Measurements from ENCODE around the gene GNG12.

The GNG12 gene

GRCh38 chr1:67855444-67855843 lies 22.2 kb upstream of the GNG12 start:
- Histone ChIP-seq H3K4me3 (ENCODE audit: low read length) (no peak overlapping the region), H3K27ac (ENCODE audit: low read depth, low read length) (no peak overlapping the region), H3K4me1 (ENCODE audit: control insufficient read depth, insufficient read depth, low read length) (peaks cover 2% of the 10 kb centered on the region)

GRCh38 chr1:67853704-67854103 lies 20.4 kb upstream of the GNG12 start:
- no peaks in the 10 kb centered on the region for H3K27me3 ChIP-seq (ENCODE audit: control insufficient read depth, insufficient read depth, low read length)
- H3K36me3 ChIP-seq (ENCODE audit: control insufficient read depth, insufficient read depth, low read length): no peaks in the 10 kb centered on the region
- no peak overlapping the region for H3K27ac ChIP-seq (ENCODE audit: low read depth, low read length)
- H3K9ac ChIP-seq (ENCODE audit: low read length): no peak overlapping the region
- no peak overlapping the region for H3K4me3 ChIP-seq (ENCODE audit: low read length)
- peaks cover 6% of the 10 kb centered on the region for H3K4me1 ChIP-seq (ENCODE audit: control insufficient read depth, insufficient read depth, low read length)

More at GRCh38 chr1:67855444-67855843, 22.2 kb upstream of the GNG12 start:
- Histone ChIP-seq H3K36me3 (ENCODE audit: control insufficient read depth, insufficient read depth, low read length) (no peaks in the 10 kb centered on the region), H3K27me3 (ENCODE audit: control insufficient read depth, insufficient read depth, low read length) (no peaks in the 10 kb centered on the region), H3K9ac (ENCODE audit: low read length) (no peak overlapping the region)

GRCh38 chr1:67851800-67852199 lies 18.5 kb upstream of the GNG12 start:
- H3K9ac ChIP-seq (ENCODE audit: low read length): no peak overlapping the region
- no peak overlapping the region for H3K27ac ChIP-seq (ENCODE audit: low read depth, low read length)
- no peak overlapping the region for H3K4me3 ChIP-seq (ENCODE audit: low read length)
- H3K4me1 ChIP-seq (ENCODE audit: control insufficient read depth, insufficient read depth, low read length): peaks cover 6% of the 10 kb centered on the region
- no peaks in the 10 kb centered on the region for H3K27me3 ChIP-seq (ENCODE audit: control insufficient read depth, insufficient read depth, low read length)
- H3K36me3 ChIP-seq (ENCODE audit: control insufficient read depth, insufficient read depth, low read length): no peaks in the 10 kb centered on the region

- H3K27ac ChIP-seq (ENCODE audit: low read depth, low read length): no peak overlapping the region
- no peaks in the 10 kb centered on the region for H3K27me3 ChIP-seq (ENCODE audit: control insufficient read depth, insufficient read depth, low read length)
- no peak overlapping the region for H3K9ac ChIP-seq (ENCODE audit: low read length)
- peaks cover 6% of the 10 kb centered on the region for H3K4me1 ChIP-seq (ENCODE audit: control insufficient read depth, insufficient read depth, low read length)
- no peaks in the 10 kb centered on the region for H3K36me3 ChIP-seq (ENCODE audit: control insufficient read depth, insufficient read depth, low read length)
- no peak overlapping the region for H3K4me3 ChIP-seq (ENCODE audit: low read length)
These were observed 17.4 kb upstream of the GNG12 start for GRCh38 chr1:67850611-67851075.

- H3K27me3 ChIP-seq (ENCODE audit: control insufficient read depth, insufficient read depth, low read length): no peaks in the 10 kb centered on the region
- no peak overlapping the region for H3K4me3 ChIP-seq (ENCODE audit: low read length)
- H3K36me3 ChIP-seq (ENCODE audit: control insufficient read depth, insufficient read depth, low read length): no peaks in the 10 kb centered on the region
- no peak overlapping the region for H3K9ac ChIP-seq (ENCODE audit: low read length)
- H3K27ac ChIP-seq (ENCODE audit: low read depth, low read length): no peak overlapping the region
- H3K4me1 ChIP-seq (ENCODE audit: control insufficient read depth, insufficient read depth, low read length): peaks cover 6% of the 10 kb centered on the region
These were observed 16.9 kb upstream of the GNG12 start for GRCh38 chr1:67850151-67850551.

GRCh38 chr1:67847466-67847865 lies 14.2 kb upstream of the GNG12 start:
- no peaks in the 10 kb centered on the region for H3K36me3 ChIP-seq (ENCODE audit: control insufficient read depth, insufficient read depth, low read length)
- H3K4me1 ChIP-seq (ENCODE audit: control insufficient read depth, insufficient read depth, low read length): peaks cover 6% of the 10 kb centered on the region
- no peak overlapping the region for H3K9ac ChIP-seq (ENCODE audit: low read length)
- no peak overlapping the region for H3K4me3 ChIP-seq (ENCODE audit: low read length)
- H3K27me3 ChIP-seq (ENCODE audit: control insufficient read depth, insufficient read depth, low read length): no peaks in the 10 kb centered on the region
- no peak overlapping the region for H3K27ac ChIP-seq (ENCODE audit: low read depth, low read length)

- Histone ChIP-seq H3K27ac (ENCODE audit: low read depth, low read length) (no peak overlapping the region), H3K36me3 (ENCODE audit: control insufficient read depth, insufficient read depth, low read length) (no peaks in the 10 kb centered on the region), H3K9ac (ENCODE audit: low read length) (no peak overlapping the region), H3K27me3 (ENCODE audit: control insufficient read depth, insufficient read depth, low read length) (no peaks in the 10 kb centered on the region), H3K4me3 (ENCODE audit: low read length) (no peak overlapping the region), H3K4me1 (ENCODE audit: control insufficient read depth, insufficient read depth, low read length) (peaks cover 6% of the 10 kb centered on the region)
These were observed 13.3 kb upstream of the GNG12 start for GRCh38 chr1:67846538-67846937.

- no peaks in the 10 kb centered on the region for H3K27me3 ChIP-seq (ENCODE audit: control insufficient read depth, insufficient read depth, low read length)
- no peak overlapping the region for H3K9ac ChIP-seq (ENCODE audit: low read length)
- H3K4me3 ChIP-seq (ENCODE audit: low read length): no peak overlapping the region
- H3K4me1 ChIP-seq (ENCODE audit: control insufficient read depth, insufficient read depth, low read length): no peaks in the 10 kb centered on the region
- H3K36me3 ChIP-seq (ENCODE audit: control insufficient read depth, insufficient read depth, low read length): no peaks in the 10 kb centered on the region
- H3K27ac ChIP-seq (ENCODE audit: low read depth, low read length): no peak overlapping the region
These were observed 11.7 kb upstream of the GNG12 start for GRCh38 chr1:67844988-67845387.

GRCh38 chr1:67843746-67844145 lies 10.5 kb upstream of the GNG12 start:
- no peaks in the 10 kb centered on the region for H3K4me1 ChIP-seq (ENCODE audit: control insufficient read depth, insufficient read depth, low read length)
- H3K9ac ChIP-seq (ENCODE audit: low read length): no peak overlapping the region
- no peak overlapping the region for H3K27ac ChIP-seq (ENCODE audit: low read depth, low read length)
- H3K27me3 ChIP-seq (ENCODE audit: control insufficient read depth, insufficient read depth, low read length): no peaks in the 10 kb centered on the region
- no peak overlapping the region for H3K4me3 ChIP-seq (ENCODE audit: low read length)
- no peaks in the 10 kb centered on the region for H3K36me3 ChIP-seq (ENCODE audit: control insufficient read depth, insufficient read depth, low read length)

GRCh38 chr1:67843331-67843730 lies 10.1 kb upstream of the GNG12 start:
- Histone ChIP-seq H3K27me3 (ENCODE audit: control insufficient read depth, insufficient read depth, low read length) (no peaks in the 10 kb centered on the region), H3K27ac (ENCODE audit: low read depth, low read length) (no peak overlapping the region), H3K9ac (ENCODE audit: low read length) (no peak overlapping the region), H3K4me3 (ENCODE audit: low read length) (no peak overlapping the region), H3K36me3 (ENCODE audit: control insufficient read depth, insufficient read depth, low read length) (no peaks in the 10 kb centered on the region), H3K4me1 (ENCODE audit: control insufficient read depth, insufficient read depth, low read length) (no peaks in the 10 kb centered on the region)

- Histone ChIP-seq H3K9ac (ENCODE audit: low read length) (no peak overlapping the region), H3K36me3 (ENCODE audit: control insufficient read depth, insufficient read depth, low read length) (no peaks in the 10 kb centered on the region), H3K4me1 (ENCODE audit: control insufficient read depth, insufficient read depth, low read length) (no peaks in the 10 kb centered on the region), H3K27ac (ENCODE audit: low read depth, low read length) (no peak overlapping the region), H3K27me3 (ENCODE audit: control insufficient read depth, insufficient read depth, low read length) (no peaks in the 10 kb centered on the region), H3K4me3 (ENCODE audit: low read length) (no peak overlapping the region)
These were observed 7.2 kb upstream of the GNG12 start for GRCh38 chr1:67840449-67840848.

- H3K9ac ChIP-seq (ENCODE audit: low read length): no peak overlapping the region
- no peaks in the 10 kb centered on the region for H3K4me1 ChIP-seq (ENCODE audit: control insufficient read depth, insufficient read depth, low read length)
- H3K4me3 ChIP-seq (ENCODE audit: low read length): no peak overlapping the region
- H3K36me3 ChIP-seq (ENCODE audit: control insufficient read depth, insufficient read depth, low read length): no peaks in the 10 kb centered on the region
- H3K27ac ChIP-seq (ENCODE audit: low read depth, low read length): no peak overlapping the region
- H3K27me3 ChIP-seq (ENCODE audit: control insufficient read depth, insufficient read depth, low read length): no peaks in the 10 kb centered on the region
These were observed 6.6 kb upstream of the GNG12 start for GRCh38 chr1:67839826-67840225.

- no peaks in the 10 kb centered on the region for H3K36me3 ChIP-seq (ENCODE audit: control insufficient read depth, insufficient read depth, low read length)
- no peaks in the 10 kb centered on the region for H3K27me3 ChIP-seq (ENCODE audit: control insufficient read depth, insufficient read depth, low read length)
- no peaks in the 10 kb centered on the region for H3K4me1 ChIP-seq (ENCODE audit: control insufficient read depth, insufficient read depth, low read length)
- peak overlapping the region; percentile 17 for H3K27ac ChIP-seq (ENCODE audit: low read depth, low read length)
- no peak overlapping the region for H3K9ac ChIP-seq (ENCODE audit: low read length)
- no peak overlapping the region for H3K4me3 ChIP-seq (ENCODE audit: low read length)
These were observed 5.1 kb upstream of the GNG12 start for GRCh38 chr1:67838180-67838910.

All from rectal smooth muscle tissue (tissue), 1 donor.